Vagina (tissue), 2 donors: ENCODE data around the gene MARCHF5.

Source experiments
- POLR2A ChIP-seq, 2 donors: fragments of 450-650 bp; IDR thresholded peaks; one replicate each; pipeline ENCODE4 v1.6.1; 2017; ENCODE audit warnings: antibody characterized with exemption in 2 of 2, mild to moderate bottlenecking in 2 of 2, moderate library complexity in 2 of 2
- POLR2AphosphoS5 ChIP-seq, 2 donors: sonication (generic); formaldehyde crosslinking; IDR thresholded peaks; one replicate each; pipeline ENCODE4 v1.9.0; 2017; ENCODE audit warnings: antibody characterized with exemption in 2 of 2, mild to moderate bottlenecking in 2 of 2, low read depth in 1 of 2; ENCODE audit not compliant: insufficient read depth in 1 of 2
- TF ChIP-seq, protein P1 (sequence below), 3 experiments: fragments of 450-650 bp in 2 of 3; fragments of 200-600 bp in 1 of 3; sonication (generic) in 1 of 3; IDR thresholded peaks; one replicate each; pipeline ENCODE4 v1.5.1; 2017 to 2019; ENCODE audit warnings: antibody characterized with exemption in 3 of 3, mild to moderate bottlenecking in 2 of 3, moderate library complexity in 2 of 3

GRCh38 chr10:92328993-92329392 is 38.0 kb downstream of the MARCHF5 start:
- TF ChIP-seq POLR2A (IDR thresholded peaks at IDR 0.05) (no peak), POLR2AphosphoS5 (IDR thresholded peaks at IDR 0.05; ENCODE audit: insufficient read depth in 1 of 2, low read depth in 1 of 2) (no peak)
- TF ChIP-seq, protein P1, sequence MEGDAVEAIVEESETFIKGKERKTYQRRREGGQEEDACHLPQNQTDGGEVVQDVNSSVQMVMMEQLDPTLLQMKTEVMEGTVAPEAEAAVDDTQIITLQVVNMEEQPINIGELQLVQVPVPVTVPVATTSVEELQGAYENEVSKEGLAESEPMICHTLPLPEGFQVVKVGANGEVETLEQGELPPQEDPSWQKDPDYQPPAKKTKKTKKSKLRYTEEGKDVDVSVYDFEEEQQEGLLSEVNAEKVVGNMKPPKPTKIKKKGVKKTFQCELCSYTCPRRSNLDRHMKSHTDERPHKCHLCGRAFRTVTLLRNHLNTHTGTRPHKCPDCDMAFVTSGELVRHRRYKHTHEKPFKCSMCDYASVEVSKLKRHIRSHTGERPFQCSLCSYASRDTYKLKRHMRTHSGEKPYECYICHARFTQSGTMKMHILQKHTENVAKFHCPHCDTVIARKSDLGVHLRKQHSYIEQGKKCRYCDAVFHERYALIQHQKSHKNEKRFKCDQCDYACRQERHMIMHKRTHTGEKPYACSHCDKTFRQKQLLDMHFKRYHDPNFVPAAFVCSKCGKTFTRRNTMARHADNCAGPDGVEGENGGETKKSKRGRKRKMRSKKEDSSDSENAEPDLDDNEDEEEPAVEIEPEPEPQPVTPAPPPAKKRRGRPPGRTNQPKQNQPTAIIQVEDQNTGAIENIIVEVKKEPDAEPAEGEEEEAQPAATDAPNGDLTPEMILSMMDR (IDR thresholded peaks at IDR 0.05), result no peak
